ENCODE measurements around the gene TMEM198. TPM values are rescaled to one million over a fixed set of nuclear protein-coding genes. Genes with fewer than 3 reads are reported as not detected.

The TMEM198 gene
- total RNA-seq, 1 donor = 1.1 TPM

- Histone ChIP-seq H3K4me1 (ENCODE audit: insufficient read depth, low read length) (peaks cover 4% of the 10 kb centered on the region), H3K36me3 (ENCODE audit: insufficient read depth, low read length) (no peaks in the 10 kb centered on the region), H3K79me2 (ENCODE audit: insufficient read depth, low read length) (no peaks in the 10 kb centered on the region), H3K4me2 (ENCODE audit: insufficient read depth, low read length) (no peak overlapping the region), H3K27me3 (ENCODE audit: insufficient read depth, low read length) (peaks cover 51% of the 10 kb centered on the region), H3K4me3 (ENCODE audit: insufficient read depth, low read length) (no peak overlapping the region), H3K27ac (ENCODE audit: low read depth, low read length) (no peak overlapping the region), H3K9me3 (ENCODE audit: low read depth, low read length) (no peaks in the 10 kb centered on the region), H2AFZ (ENCODE audit: low read length) (no peak overlapping the region), H4K20me1 (ENCODE audit: insufficient read depth, low read length) (no peaks in the 10 kb centered on the region)
- no peak for DNase-seq (ENCODE audit: insufficient read length, low spot score, missing footprints)
- no peak for TF ChIP-seq CTCF (IDR thresholded peaks at IDR 0.05; ENCODE audit: extremely low read depth, low read depth, low read length)
Measured at GRCh38 chr2:219514836-219515235, 29.0 kb upstream of the TMEM198 start.

- no peak overlapping the region for H3K27ac ChIP-seq (ENCODE audit: low read depth, low read length)
- no peak for TF ChIP-seq CTCF (IDR thresholded peaks at IDR 0.05; ENCODE audit: extremely low read depth, low read depth, low read length)
- H3K9me3 ChIP-seq (ENCODE audit: low read depth, low read length) = no peaks in the 10 kb centered on the region
- DNase-seq (ENCODE audit: insufficient read length, low spot score, missing footprints) = no peak
- no peak overlapping the region for H2AFZ ChIP-seq (ENCODE audit: low read length)
- peaks cover 6% of the 10 kb centered on the region for H3K4me1 ChIP-seq (ENCODE audit: insufficient read depth, low read length)
- peaks cover 47% of the 10 kb centered on the region for H3K27me3 ChIP-seq (ENCODE audit: insufficient read depth, low read length)
- H3K4me2 ChIP-seq (ENCODE audit: insufficient read depth, low read length) = no peak overlapping the region
- H4K20me1 ChIP-seq (ENCODE audit: insufficient read depth, low read length) = no peaks in the 10 kb centered on the region
- H3K79me2 ChIP-seq (ENCODE audit: insufficient read depth, low read length) = no peaks in the 10 kb centered on the region
- H3K4me3 ChIP-seq (ENCODE audit: insufficient read depth, low read length) = no peak overlapping the region
- no peaks in the 10 kb centered on the region for H3K36me3 ChIP-seq (ENCODE audit: insufficient read depth, low read length)
Measured at GRCh38 chr2:219515874-219516629, 27.8 kb upstream of the TMEM198 start.

- Histone ChIP-seq H3K4me2 (ENCODE audit: insufficient read depth, low read length) (no peak overlapping the region), H2AFZ (ENCODE audit: low read length) (no peak overlapping the region), H3K36me3 (ENCODE audit: insufficient read depth, low read length) (no peaks in the 10 kb centered on the region), H3K79me2 (ENCODE audit: insufficient read depth, low read length) (no peaks in the 10 kb centered on the region), H3K9me3 (ENCODE audit: low read depth, low read length) (no peaks in the 10 kb centered on the region), H3K27me3 (ENCODE audit: insufficient read depth, low read length) (peaks cover 41% of the 10 kb centered on the region), H3K4me1 (ENCODE audit: insufficient read depth, low read length) (peaks cover 14% of the 10 kb centered on the region), H3K27ac (ENCODE audit: low read depth, low read length) (no peak overlapping the region), H3K4me3 (ENCODE audit: insufficient read depth, low read length) (no peak overlapping the region), H4K20me1 (ENCODE audit: insufficient read depth, low read length) (no peaks in the 10 kb centered on the region)
- TF ChIP-seq CTCF (IDR thresholded peaks at IDR 0.05; ENCODE audit: extremely low read depth, low read depth, low read length) = no peak
- no peak for DNase-seq (ENCODE audit: insufficient read length, low spot score, missing footprints)
Measured at GRCh38 chr2:219516888-219517287, 26.9 kb upstream of the TMEM198 start.

GRCh38 chr2:219517954-219518778 is 25.7 kb upstream of the TMEM198 start:
- H3K27ac ChIP-seq (ENCODE audit: low read depth, low read length) = no peak overlapping the region
- no peak overlapping the region for H2AFZ ChIP-seq (ENCODE audit: low read length)
- no peak overlapping the region for H3K4me2 ChIP-seq (ENCODE audit: insufficient read depth, low read length)
- H3K9me3 ChIP-seq (ENCODE audit: low read depth, low read length) = no peaks in the 10 kb centered on the region
- H3K4me3 ChIP-seq (ENCODE audit: insufficient read depth, low read length) = no peak overlapping the region
- DNase-seq (ENCODE audit: insufficient read length, low spot score, missing footprints) = no peak
- H3K79me2 ChIP-seq (ENCODE audit: insufficient read depth, low read length) = no peaks in the 10 kb centered on the region
- H3K36me3 ChIP-seq (ENCODE audit: insufficient read depth, low read length) = no peaks in the 10 kb centered on the region
- TF ChIP-seq CTCF (IDR thresholded peaks at IDR 0.05; ENCODE audit: extremely low read depth, low read depth, low read length) = no peak
- H3K4me1 ChIP-seq (ENCODE audit: insufficient read depth, low read length) = peaks cover 16% of the 10 kb centered on the region
- peaks cover 28% of the 10 kb centered on the region for H3K27me3 ChIP-seq (ENCODE audit: insufficient read depth, low read length)
- H4K20me1 ChIP-seq (ENCODE audit: insufficient read depth, low read length) = no peaks in the 10 kb centered on the region
